Measurements from ENCODE around the gene AANAT.

The AANAT gene

DNA sequence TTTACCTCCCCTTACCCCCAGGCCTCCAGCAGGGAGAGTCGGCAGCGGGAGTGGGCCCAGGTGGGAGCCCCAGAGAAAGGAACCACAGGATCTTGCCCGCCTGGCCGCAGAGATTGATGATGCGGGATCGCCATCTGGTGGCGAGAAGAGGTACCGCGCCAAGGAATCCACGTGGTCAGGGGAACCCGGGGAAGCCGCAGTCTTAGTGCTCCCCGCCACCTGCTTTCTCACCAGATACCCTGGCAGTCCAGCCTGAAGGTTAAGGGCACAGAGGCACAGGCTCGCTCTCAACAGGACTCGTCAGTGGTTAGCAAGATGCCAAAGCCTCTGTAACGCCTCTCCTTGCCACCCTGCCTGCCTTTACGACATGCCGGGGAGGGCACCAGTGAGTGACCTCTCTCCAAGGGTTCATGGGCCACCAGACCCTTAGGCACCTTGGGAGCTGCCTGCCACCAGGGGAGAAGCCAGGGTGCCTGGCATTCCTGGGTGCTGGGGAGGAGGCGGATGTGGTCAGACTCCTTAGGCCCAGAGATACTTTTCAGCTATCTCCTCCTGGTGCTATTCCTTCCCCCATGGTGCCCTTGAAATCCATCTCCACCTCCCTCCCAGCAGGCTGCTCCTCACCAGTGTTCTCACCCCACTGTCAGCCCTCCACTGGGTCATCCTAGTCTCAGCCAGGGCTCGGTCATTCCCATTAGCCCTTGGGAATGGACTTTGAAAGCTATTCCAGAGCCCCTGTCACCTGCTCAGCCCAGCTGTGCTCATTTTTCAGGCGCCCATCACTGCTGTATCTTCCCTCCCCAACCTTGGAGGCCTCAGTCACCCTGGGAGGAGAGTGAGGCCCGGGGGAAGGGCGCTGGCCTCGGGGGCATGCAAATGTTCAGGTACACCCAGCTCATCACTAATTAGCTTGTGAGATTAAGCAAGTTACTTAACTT lies 39.3 kb downstream of the AANAT start (continued):
- TF ChIP-seq KLF17 (tag by site-specific recombination; IDR thresholded peaks at IDR 0.05) (peak; percentile 50; the same call in 1 of the 2 replicates), ZNF510 (tag by site-specific recombination; IDR thresholded peaks at IDR 0.05; ENCODE audit: insufficient replicate concordance) (no peak), ZNF433 (tag by site-specific recombination; IDR thresholded peaks at IDR 0.05; ENCODE audit: low read depth) (no peak), ZNF140 (tag by site-specific recombination; IDR thresholded peaks at IDR 0.05) (no peak), INSM2 (tag by site-specific recombination; IDR thresholded peaks at IDR 0.05) (no peak), YY2 (tag by site-specific recombination; IDR thresholded peaks at IDR 0.05) (no peak), ZNF747 (tag by site-specific recombination; IDR thresholded peaks at IDR 0.05) (no peak), ZNF571 (tag by site-specific recombination; IDR thresholded peaks at IDR 0.05) (no peak), HIC1 (tag by site-specific recombination; IDR thresholded peaks at IDR 0.05) (no peak), ZNF658 (tag by site-specific recombination; IDR thresholded peaks at IDR 0.05) (no peak), ZNF555 (tag by site-specific recombination; conservative IDR thresholded peaks at IDR 0.05) (no peak), PRDM4 (tag by site-specific recombination; IDR thresholded peaks at IDR 0.05) (no peak), ZNF704 (tag by site-specific recombination; IDR thresholded peaks at IDR 0.05) (no peak), ZNF10 (tag by site-specific recombination; IDR thresholded peaks at IDR 0.05) (peak; percentile 53; the same call in 1 of the 2 replicates), ZNF19 (tag by site-specific recombination; IDR thresholded peaks at IDR 0.05; ENCODE audit: low read depth) (no peak), ZNF701 (tag by site-specific recombination; IDR thresholded peaks at IDR 0.05) (no peak), BCL6B (tag by site-specific recombination; IDR thresholded peaks at IDR 0.05) (no peak), ZNF341 (tag by site-specific recombination; IDR thresholded peaks at IDR 0.05; ENCODE audit: low read depth) (peak; percentile 41; the same call in 1 of the 2 replicates), ZNF174 (tag by site-specific recombination; IDR thresholded peaks at IDR 0.05) (no peak)
- TF ChIP-seq, protein P1, sequence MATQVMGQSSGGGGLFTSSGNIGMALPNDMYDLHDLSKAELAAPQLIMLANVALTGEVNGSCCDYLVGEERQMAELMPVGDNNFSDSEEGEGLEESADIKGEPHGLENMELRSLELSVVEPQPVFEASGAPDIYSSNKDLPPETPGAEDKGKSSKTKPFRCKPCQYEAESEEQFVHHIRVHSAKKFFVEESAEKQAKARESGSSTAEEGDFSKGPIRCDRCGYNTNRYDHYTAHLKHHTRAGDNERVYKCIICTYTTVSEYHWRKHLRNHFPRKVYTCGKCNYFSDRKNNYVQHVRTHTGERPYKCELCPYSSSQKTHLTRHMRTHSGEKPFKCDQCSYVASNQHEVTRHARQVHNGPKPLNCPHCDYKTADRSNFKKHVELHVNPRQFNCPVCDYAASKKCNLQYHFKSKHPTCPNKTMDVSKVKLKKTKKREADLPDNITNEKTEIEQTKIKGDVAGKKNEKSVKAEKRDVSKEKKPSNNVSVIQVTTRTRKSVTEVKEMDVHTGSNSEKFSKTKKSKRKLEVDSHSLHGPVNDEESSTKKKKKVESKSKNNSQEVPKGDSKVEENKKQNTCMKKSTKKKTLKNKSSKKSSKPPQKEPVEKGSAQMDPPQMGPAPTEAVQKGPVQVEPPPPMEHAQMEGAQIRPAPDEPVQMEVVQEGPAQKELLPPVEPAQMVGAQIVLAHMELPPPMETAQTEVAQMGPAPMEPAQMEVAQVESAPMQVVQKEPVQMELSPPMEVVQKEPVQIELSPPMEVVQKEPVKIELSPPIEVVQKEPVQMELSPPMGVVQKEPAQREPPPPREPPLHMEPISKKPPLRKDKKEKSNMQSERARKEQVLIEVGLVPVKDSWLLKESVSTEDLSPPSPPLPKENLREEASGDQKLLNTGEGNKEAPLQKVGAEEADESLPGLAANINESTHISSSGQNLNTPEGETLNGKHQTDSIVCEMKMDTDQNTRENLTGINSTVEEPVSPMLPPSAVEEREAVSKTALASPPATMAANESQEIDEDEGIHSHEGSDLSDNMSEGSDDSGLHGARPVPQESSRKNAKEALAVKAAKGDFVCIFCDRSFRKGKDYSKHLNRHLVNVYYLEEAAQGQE (tag by site-specific recombination; IDR thresholded peaks at IDR 0.05): 0 out of 2 replicates have a peak, but pooled peaks have one; percentile 15

Measured in HEK293 (cell line).